HG03571 (cell line): ENCODE measurements around the gene ASNS.

Experiments used
- ATAC-seq: cut with Tn5 transposase; IDR thresholded peaks from one replicate; pipeline ENCODE4 v1.9.1; 2021; ENCODE audit not compliant: unreplicated experiment

Gene ASNS

GRCh38 chr7:97842772-97843345 is 29.3 kb downstream of the ASNS start:
- no peak for ATAC-seq

- no peak for ATAC-seq
Observed at GRCh38 chr7:97842006-97842405, 30.2 kb downstream of the ASNS start.

GRCh38 chr7:97835296-97836138 is 36.7 kb downstream of the ASNS start:
- ATAC-seq: no peak

GRCh38 chr7:97819161-97819560 is 53.0 kb downstream of the ASNS start:
- ATAC-seq: no peak

GRCh38 chr7:97818066-97818663 is 54.0 kb downstream of the ASNS start:
- ATAC-seq: no peak
